Dedifferentiated amniotic fluid mesenchymal stem cell (primary cell): ENCODE data around the gene STK31.
"Not testable (repeated sequence)": the region's sequence is repeated elsewhere in the genome, so short reads cannot be mapped to it uniquely, and the experiment has no call there.

ENCODE experiments used
- DNase-seq: peaks from one replicate; pipeline ENCODE4 v3.0.0-alpha.2; 2016; ENCODE audit errors: extremely low spot score

STK31 gene

GRCh38 chr7:23791721-23792120, 81.7 kb downstream of the STK31 start:
- no peak for DNase-seq

- DNase-seq, result no peak
These were observed 92.8 kb downstream of the STK31 start for GRCh38 chr7:23802720-23803397.

DNA sequence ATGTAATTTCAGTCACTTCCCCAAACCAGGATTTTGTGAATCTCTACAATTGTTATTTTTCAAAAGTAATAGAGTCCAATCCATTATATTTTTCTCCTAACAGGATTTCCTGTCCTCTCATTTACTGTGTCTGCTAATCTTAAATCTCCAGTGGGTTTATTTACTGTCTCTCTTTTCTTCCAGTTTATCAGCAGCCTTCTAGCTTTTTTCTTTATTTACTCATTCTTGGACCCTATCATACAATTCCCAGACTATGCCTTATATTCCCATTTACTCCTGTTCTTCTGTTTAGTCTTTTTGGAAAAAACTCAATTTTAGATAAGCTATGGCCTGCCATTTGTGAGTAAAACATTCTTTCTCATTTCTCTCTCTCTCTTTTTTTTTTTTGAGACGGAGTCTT, 94.7 kb downstream of the STK31 start:
- DNase-seq, result no peak

DNA sequence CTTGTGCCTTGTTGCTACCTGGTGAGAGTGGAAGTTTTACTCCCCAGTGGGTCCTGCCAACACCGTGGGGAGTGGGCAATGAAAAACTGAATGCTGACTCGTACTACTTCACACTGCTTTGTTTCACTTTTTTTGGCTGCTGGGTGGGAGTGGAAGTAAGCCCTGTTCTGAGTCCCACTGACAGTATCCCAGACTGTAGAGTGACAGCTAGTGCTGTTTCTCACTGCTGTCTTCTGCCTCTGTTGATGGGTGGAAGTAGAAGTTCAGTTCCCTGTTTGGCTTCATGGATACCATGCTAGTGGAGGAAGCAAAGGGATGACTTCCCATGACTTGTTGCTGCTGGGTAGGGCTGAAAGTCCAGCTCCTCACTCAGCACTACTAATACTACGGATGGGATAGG, 98.4 kb downstream of the STK31 start:
- DNase-seq, result no peak

DNA sequence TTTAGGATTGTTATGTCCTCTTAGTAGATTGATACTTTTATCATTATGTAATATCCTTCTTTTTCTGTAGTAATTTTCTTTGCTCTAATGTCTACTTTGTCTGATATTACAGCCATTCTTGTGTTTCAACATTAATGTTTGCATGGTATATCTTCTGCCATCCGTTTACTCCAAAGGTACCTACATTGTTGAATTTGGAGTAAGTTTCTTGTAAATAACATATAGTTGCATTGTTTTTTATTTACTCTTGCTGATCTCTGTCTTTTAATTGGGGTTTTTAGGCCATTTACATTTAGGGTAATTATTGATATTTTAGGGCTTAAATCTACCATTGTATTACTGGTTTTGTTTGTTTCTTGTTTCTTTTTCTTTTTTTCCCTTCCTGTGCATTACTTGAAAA, 100.1 kb downstream of the STK31 start:
- DNase-seq, result no peak

- no peak for DNase-seq
These were observed 101.5 kb downstream of the STK31 start for GRCh38 chr7:23811540-23811939.

DNA sequence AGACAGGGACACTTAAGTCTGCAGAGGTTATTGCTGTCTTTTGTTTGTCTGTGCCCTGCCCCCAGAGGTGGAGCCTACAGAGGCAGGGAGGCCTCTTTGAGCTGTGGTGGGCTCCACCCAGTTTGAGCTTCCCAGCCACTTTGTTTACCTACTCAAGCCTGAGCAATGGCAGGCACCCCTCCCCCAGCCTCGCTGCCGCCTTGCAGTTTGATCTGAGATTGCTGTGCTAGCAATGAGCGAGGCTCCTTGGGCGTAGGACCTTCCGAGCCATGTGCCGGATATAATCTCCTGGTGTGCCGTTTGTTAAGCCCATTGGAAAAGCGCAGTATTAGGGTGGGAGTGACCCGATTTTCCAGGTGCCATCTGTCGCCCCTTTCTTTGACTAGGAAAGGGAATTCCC, 118.1 kb downstream of the STK31 start:
- not testable (repeated sequence) for DNase-seq

GRCh38 chr7:23832733-23833132, 122.7 kb downstream of the STK31 start:
- not testable (repeated sequence) for DNase-seq

DNA sequence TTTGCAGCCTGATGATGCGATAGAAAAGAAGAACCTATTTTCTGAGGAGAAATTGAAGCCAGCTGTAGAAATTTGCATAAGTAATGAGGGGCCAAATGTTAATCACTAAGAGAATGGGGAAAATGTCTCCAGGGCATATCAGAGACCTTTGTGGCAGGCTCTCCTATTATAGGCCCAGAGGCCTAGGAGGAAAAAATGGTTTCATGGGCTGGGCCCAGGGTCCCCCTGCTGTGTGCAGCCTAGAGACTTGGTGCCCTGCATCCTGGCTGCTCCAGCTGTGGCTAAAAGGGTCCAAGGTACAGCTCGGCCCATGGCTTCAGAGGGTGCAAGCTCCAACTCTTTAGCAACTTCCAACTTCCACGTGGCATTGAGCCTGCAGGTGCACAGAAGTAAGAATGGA, 123.4 kb downstream of the STK31 start:
- no peak for DNase-seq

GRCh38 chr7:23844837-23845236, 134.8 kb downstream of the STK31 start:
- DNase-seq, result not testable (repeated sequence)

- DNase-seq, result no peak
These were observed 142.1 kb downstream of the STK31 start for GRCh38 chr7:23852135-23852534.

- no peak for DNase-seq
These were observed 143.0 kb downstream of the STK31 start for GRCh38 chr7:23852988-23853387.

DNA sequence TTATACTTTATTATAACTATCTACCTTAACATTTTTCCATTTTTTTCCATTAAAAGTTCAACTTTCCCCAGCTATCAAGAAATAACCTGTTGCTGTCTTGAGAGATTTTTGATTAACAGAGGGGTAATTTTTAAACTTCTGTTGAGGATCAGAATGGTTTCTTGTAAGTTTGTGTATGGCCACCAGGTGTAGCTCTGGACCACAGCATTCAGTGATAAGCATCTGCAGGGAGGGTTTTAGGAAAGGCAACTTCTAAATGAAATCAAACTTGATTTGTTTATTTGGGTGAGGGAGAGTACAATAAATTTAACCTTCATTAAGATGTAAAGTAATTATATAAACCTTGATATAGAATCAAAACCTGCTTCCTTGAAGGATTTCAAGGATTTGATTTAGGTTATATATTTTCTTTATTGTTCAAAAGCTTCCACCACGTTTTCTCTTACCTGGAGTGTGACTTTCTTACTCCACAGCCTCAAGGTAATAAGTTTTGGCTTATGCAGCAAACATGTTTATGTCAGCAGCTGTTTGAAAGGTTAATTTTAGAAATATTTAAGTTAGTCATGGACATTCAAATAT, 153.3 kb downstream of the STK31 start:
- peak; percentile 38 for DNase-seq

DNA sequence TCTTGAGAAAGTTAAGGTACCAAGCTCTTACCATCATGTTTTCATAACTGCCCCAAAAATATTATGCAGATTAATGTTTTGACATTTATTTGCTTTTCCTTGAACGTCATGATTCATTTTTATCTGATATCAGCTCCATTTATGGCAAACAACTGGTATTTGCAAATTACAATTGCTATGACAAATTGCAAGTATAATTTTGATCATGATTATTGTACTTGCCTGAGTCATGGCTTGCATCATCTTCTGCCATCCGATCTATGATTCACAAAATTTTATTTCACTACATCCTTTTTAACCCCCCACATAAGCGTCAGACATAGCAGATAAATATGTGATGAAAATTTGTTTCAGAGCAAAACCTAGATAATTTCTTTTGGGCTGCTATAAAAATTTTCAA, 155.0 kb downstream of the STK31 start:
- DNase-seq, result peak; percentile 61

GRCh38 chr7:23873306-23873705, 163.3 kb downstream of the STK31 start:
- no peak for DNase-seq

DNA sequence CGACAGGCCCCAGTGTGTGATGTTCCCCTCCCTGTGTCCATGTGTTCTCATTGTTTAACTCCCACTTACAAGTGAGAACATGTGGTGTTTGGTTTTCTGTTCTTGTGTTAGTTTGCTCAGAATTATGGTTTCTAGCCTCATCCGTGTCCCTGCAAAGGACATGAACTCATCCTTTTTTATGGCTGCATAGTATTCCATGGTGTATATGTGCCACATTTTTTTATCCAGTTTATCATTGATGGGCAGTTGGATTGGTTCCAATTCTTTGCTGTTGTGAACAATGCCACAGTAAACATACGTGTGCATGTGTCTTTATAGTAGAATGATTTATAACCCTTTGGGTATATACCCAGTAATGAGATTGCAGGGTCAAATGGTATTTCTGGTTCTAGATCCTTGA, 166.5 kb downstream of the STK31 start:
- not testable (repeated sequence) for DNase-seq
